ENCODE measurements around the gene ITPR2.

ITPR2 gene

GRCh38 chr12:26402648-26403047 is 430.3 kb downstream of the ITPR2 start:
- H3F3A ChIP-seq (ENCODE audit: insufficient read depth, low read length): no peaks in the 10 kb centered on the region
- H3K4me2 ChIP-seq (ENCODE audit: low read depth, low read length): no peak overlapping the region
- no peaks in the 10 kb centered on the region for H3K27me3 ChIP-seq (replicated peaks; ENCODE audit: insufficient read depth, low read length)
- no peaks in the 10 kb centered on the region for H3K36me3 ChIP-seq (replicated peaks; ENCODE audit: insufficient read depth, low read length)
- H3K9ac ChIP-seq (ENCODE audit: low read length): no peak overlapping the region
- H3K4me1 ChIP-seq (ENCODE audit: low read length): no peaks in the 10 kb centered on the region
- no peaks in the 10 kb centered on the region for H3K9me2 ChIP-seq (replicated peaks; ENCODE audit: insufficient read depth, low read length)
- no peak overlapping the region for H3K4me3 ChIP-seq (ENCODE audit: low read length)
- TF ChIP-seq EZH2 (optimal IDR thresholded peaks at IDR 0.05; ENCODE audit: low read depth, low read length) (no peak), EZH2phosphoT487 (IDR thresholded peaks at IDR 0.05; ENCODE audit: low read length) (no peak)
- TF ChIP-seq, protein P1, sequence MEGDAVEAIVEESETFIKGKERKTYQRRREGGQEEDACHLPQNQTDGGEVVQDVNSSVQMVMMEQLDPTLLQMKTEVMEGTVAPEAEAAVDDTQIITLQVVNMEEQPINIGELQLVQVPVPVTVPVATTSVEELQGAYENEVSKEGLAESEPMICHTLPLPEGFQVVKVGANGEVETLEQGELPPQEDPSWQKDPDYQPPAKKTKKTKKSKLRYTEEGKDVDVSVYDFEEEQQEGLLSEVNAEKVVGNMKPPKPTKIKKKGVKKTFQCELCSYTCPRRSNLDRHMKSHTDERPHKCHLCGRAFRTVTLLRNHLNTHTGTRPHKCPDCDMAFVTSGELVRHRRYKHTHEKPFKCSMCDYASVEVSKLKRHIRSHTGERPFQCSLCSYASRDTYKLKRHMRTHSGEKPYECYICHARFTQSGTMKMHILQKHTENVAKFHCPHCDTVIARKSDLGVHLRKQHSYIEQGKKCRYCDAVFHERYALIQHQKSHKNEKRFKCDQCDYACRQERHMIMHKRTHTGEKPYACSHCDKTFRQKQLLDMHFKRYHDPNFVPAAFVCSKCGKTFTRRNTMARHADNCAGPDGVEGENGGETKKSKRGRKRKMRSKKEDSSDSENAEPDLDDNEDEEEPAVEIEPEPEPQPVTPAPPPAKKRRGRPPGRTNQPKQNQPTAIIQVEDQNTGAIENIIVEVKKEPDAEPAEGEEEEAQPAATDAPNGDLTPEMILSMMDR (IDR thresholded peaks at IDR 0.05; ENCODE audit: low read length): peak; percentile 40
- H3K79me2 ChIP-seq (ENCODE audit: low read length): no peaks in the 10 kb centered on the region
- H3K27ac ChIP-seq (ENCODE audit: low read length): no peak overlapping the region
- DNase-seq: peak; percentile 27
- no peaks in the 10 kb centered on the region for H3K9me3 ChIP-seq (replicated peaks; ENCODE audit: insufficient read depth, low read length)
- H2AFZ ChIP-seq (ENCODE audit: low read length): no peak overlapping the region
- H4K20me1 ChIP-seq (ENCODE audit: insufficient read depth, low read length): no peaks in the 10 kb centered on the region

- no peak overlapping the region for H3K27ac ChIP-seq (ENCODE audit: low read length)
- H3K4me1 ChIP-seq (ENCODE audit: low read length): no peaks in the 10 kb centered on the region
- no peak overlapping the region for H3K4me2 ChIP-seq (ENCODE audit: low read depth, low read length)
- H3K4me3 ChIP-seq (ENCODE audit: low read length): no peak overlapping the region
- DNase-seq: no peak
- no peak overlapping the region for H3K9ac ChIP-seq (ENCODE audit: low read length)
- TF ChIP-seq EZH2 (optimal IDR thresholded peaks at IDR 0.05; ENCODE audit: low read depth, low read length) (no peak), EZH2phosphoT487 (IDR thresholded peaks at IDR 0.05; ENCODE audit: low read length) (no peak)
- TF ChIP-seq, protein P1 (IDR thresholded peaks at IDR 0.05; ENCODE audit: low read length): no peak
- no peaks in the 10 kb centered on the region for H3K9me3 ChIP-seq (replicated peaks; ENCODE audit: insufficient read depth, low read length)
- no peak overlapping the region for H2AFZ ChIP-seq (ENCODE audit: low read length)
- no peaks in the 10 kb centered on the region for H3K79me2 ChIP-seq (ENCODE audit: low read length)
- no peaks in the 10 kb centered on the region for H3F3A ChIP-seq (ENCODE audit: insufficient read depth, low read length)
- no peaks in the 10 kb centered on the region for H3K36me3 ChIP-seq (replicated peaks; ENCODE audit: insufficient read depth, low read length)
- no peaks in the 10 kb centered on the region for H4K20me1 ChIP-seq (ENCODE audit: insufficient read depth, low read length)
- no peaks in the 10 kb centered on the region for H3K9me2 ChIP-seq (replicated peaks; ENCODE audit: insufficient read depth, low read length)
- H3K27me3 ChIP-seq (replicated peaks; ENCODE audit: insufficient read depth, low read length): no peaks in the 10 kb centered on the region
Observed at GRCh38 chr12:26401874-26402273, 431.1 kb downstream of the ITPR2 start.

DNA sequence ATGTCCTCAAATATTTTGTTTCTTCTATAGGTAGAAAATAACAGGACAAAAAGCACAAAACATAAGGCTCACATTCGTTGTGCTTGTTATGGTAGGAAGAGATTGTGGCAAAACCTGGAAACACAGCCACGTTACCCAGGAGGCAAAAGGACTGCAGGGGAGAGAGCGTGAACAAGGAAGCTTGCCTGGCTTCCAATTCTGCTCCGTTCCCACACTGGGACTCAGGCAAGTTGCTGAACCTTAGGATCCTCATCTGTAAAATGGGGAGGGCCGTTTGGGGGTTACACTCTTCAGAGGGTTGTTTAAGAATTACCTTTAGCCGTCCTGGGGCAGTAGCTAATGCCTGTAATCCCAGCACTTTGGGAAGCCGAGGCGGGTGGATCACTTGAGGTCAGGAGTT is 432.4 kb downstream of the ITPR2 start:
- no peak for DNase-seq
- no peaks in the 10 kb centered on the region for H3K9me3 ChIP-seq (replicated peaks; ENCODE audit: insufficient read depth, low read length)
- no peaks in the 10 kb centered on the region for H3K36me3 ChIP-seq (replicated peaks; ENCODE audit: insufficient read depth, low read length)
- no peaks in the 10 kb centered on the region for H3K79me2 ChIP-seq (ENCODE audit: low read length)
- H3K4me1 ChIP-seq (ENCODE audit: low read length): no peaks in the 10 kb centered on the region
- H4K20me1 ChIP-seq (ENCODE audit: insufficient read depth, low read length): no peaks in the 10 kb centered on the region
- H2AFZ ChIP-seq (ENCODE audit: low read length): no peak overlapping the region
- no peaks in the 10 kb centered on the region for H3K9me2 ChIP-seq (replicated peaks; ENCODE audit: insufficient read depth, low read length)
- no peaks in the 10 kb centered on the region for H3F3A ChIP-seq (ENCODE audit: insufficient read depth, low read length)
- H3K4me3 ChIP-seq (ENCODE audit: low read length): no peak overlapping the region
- no peak overlapping the region for H3K9ac ChIP-seq (ENCODE audit: low read length)
- TF ChIP-seq, protein P1 (IDR thresholded peaks at IDR 0.05; ENCODE audit: low read length): no peak
- no peak for TF ChIP-seq EZH2phosphoT487 (IDR thresholded peaks at IDR 0.05; ENCODE audit: low read length)
- TF ChIP-seq EZH2 (optimal IDR thresholded peaks at IDR 0.05; ENCODE audit: low read depth, low read length): no peak
- H3K27me3 ChIP-seq (replicated peaks; ENCODE audit: insufficient read depth, low read length): no peaks in the 10 kb centered on the region
- H3K4me2 ChIP-seq (ENCODE audit: low read depth, low read length): no peak overlapping the region
- no peak overlapping the region for H3K27ac ChIP-seq (ENCODE audit: low read length)

Data from MM.1S (cell line).